Ascending aorta (tissue), 2 donors: ENCODE measurements around the gene UBR3. TPM values are rescaled to one million over a fixed set of nuclear protein-coding genes. Genes with fewer than 3 reads are reported as not detected.

Experiments
- DNase-seq, 2 donors: peaks; one replicate each; pipeline ENCODE4 v3.0.0-alpha.2; 2019; ENCODE audit warnings: low spot score in 2 of 2
- H3K27ac ChIP-seq, 2 donors: fragments of 200-600 bp; sonication (generic); one replicate each; pipeline ENCODE4 v1.5.1; 2016 to 2017; ENCODE audit warnings: mild to moderate bottlenecking in 1 of 2
- H3K27me3 ChIP-seq: fragments of 200-600 bp; sonication (generic); one replicate; pipeline ENCODE4 v1.5.1; 2017
- H3K36me3 ChIP-seq, 2 donors: fragments of 200-600 bp; sonication (generic); one replicate each; pipeline ENCODE4 v1.5.1; 2016
- H3K4me1 ChIP-seq, 2 donors: fragments of 200-600 bp; sonication (generic); one replicate each; pipeline ENCODE4 v1.5.1; 2016 to 2017; ENCODE audit warnings: mild to moderate bottlenecking in 1 of 2
- H3K4me3 ChIP-seq, 2 donors: fragments of 200-600 bp; sonication (generic); one replicate each; pipeline ENCODE4 v1.5.1; 2016 to 2017; ENCODE audit warnings: mild to moderate bottlenecking in 1 of 2
- H3K9me3 ChIP-seq, 2 donors: fragments of 200-600 bp; sonication (generic); one replicate each; pipeline ENCODE4 v1.5.1; 2016
- intact Hi-C: fragments of 100-400 bp; cut with DNase I; formaldehyde crosslinking; loops from one replicate; pipeline ENCODE4 v1.15.1; 2023
- total RNA-seq: library from RNA; depleted of rRNA; stranded (reverse); fragments of >200 nt; gene quantifications from one replicate; pipeline ENCODE4 v1.1.0, GENCODE V29; 2016
- TF ChIP-seq, protein P1 (sequence below), 3 experiments: fragments of 200-600 bp in 2 of 3; fragments of 450-650 bp in 1 of 3; sonication (generic) in 2 of 3; IDR thresholded peaks; one replicate each; pipeline ENCODE4 v1.5.1; 2016 to 2019; ENCODE audit warnings: antibody characterized with exemption in 3 of 3, mild to moderate bottlenecking in 1 of 3, moderate library complexity in 1 of 3

Gene UBR3, protein sequence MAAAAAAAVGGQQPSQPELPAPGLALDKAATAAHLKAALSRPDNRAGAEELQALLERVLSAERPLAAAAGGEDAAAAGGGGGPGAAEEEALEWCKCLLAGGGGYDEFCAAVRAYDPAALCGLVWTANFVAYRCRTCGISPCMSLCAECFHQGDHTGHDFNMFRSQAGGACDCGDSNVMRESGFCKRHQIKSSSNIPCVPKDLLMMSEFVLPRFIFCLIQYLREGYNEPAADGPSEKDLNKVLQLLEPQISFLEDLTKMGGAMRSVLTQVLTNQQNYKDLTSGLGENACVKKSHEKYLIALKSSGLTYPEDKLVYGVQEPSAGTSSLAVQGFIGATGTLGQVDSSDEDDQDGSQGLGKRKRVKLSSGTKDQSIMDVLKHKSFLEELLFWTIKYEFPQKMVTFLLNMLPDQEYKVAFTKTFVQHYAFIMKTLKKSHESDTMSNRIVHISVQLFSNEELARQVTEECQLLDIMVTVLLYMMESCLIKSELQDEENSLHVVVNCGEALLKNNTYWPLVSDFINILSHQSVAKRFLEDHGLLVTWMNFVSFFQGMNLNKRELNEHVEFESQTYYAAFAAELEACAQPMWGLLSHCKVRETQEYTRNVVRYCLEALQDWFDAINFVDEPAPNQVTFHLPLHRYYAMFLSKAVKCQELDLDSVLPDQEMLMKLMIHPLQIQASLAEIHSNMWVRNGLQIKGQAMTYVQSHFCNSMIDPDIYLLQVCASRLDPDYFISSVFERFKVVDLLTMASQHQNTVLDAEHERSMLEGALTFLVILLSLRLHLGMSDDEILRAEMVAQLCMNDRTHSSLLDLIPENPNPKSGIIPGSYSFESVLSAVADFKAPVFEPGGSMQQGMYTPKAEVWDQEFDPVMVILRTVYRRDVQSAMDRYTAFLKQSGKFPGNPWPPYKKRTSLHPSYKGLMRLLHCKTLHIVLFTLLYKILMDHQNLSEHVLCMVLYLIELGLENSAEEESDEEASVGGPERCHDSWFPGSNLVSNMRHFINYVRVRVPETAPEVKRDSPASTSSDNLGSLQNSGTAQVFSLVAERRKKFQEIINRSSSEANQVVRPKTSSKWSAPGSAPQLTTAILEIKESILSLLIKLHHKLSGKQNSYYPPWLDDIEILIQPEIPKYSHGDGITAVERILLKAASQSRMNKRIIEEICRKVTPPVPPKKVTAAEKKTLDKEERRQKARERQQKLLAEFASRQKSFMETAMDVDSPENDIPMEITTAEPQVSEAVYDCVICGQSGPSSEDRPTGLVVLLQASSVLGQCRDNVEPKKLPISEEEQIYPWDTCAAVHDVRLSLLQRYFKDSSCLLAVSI (N-terminal part only)
- 37.7 TPM for total RNA-seq

DNA sequence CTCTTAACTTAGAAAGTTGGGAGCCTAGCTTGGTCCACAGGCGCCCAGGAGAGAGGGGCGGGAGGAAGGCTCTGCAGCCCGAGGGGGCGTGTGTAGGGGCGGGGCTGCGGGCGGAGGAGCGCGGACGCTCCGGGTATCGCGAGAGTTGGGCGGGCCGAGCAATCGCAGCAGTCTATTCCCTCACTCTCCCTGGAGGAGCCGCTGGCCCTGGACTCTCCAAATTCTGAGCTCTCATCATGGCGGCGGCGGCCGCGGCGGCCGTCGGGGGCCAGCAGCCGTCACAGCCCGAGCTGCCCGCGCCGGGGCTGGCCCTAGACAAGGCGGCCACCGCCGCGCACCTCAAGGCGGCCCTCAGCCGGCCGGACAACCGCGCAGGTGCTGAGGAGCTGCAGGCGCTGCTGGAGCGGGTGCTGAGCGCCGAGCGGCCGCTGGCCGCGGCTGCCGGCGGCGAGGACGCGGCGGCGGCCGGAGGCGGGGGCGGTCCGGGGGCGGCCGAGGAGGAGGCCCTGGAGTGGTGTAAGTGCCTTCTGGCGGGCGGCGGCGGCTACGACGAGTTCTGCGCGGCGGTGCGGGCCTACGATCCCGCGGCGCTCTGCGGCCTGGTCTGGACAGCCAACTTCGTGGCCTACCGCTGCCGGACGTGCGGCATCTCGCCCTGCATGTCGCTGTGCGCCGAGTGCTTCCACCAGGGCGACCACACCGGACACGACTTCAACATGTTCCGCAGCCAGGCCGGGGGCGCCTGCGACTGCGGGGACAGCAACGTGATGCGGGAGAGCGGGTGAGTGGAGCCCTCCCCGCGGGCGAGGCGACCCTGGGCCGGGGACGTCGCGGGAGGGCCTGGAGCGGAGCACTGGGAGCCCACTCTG is at the start of gene UBR3:
TSS of gene UBR3 (plus strand) at position 183 of the 869 bp plus-strand sequence. CDS start at position 237, 54 bp downstream.
- TF ChIP-seq, protein P1, sequence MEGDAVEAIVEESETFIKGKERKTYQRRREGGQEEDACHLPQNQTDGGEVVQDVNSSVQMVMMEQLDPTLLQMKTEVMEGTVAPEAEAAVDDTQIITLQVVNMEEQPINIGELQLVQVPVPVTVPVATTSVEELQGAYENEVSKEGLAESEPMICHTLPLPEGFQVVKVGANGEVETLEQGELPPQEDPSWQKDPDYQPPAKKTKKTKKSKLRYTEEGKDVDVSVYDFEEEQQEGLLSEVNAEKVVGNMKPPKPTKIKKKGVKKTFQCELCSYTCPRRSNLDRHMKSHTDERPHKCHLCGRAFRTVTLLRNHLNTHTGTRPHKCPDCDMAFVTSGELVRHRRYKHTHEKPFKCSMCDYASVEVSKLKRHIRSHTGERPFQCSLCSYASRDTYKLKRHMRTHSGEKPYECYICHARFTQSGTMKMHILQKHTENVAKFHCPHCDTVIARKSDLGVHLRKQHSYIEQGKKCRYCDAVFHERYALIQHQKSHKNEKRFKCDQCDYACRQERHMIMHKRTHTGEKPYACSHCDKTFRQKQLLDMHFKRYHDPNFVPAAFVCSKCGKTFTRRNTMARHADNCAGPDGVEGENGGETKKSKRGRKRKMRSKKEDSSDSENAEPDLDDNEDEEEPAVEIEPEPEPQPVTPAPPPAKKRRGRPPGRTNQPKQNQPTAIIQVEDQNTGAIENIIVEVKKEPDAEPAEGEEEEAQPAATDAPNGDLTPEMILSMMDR (IDR thresholded peaks at IDR 0.05), result no peak
- peak within 1 kb of the TSS; percentile 78 to 95 for H3K4me3 ChIP-seq
- intact Hi-C loops, result loop anchor here (2.0 to 5.0 kb wide), 2 partner anchors 133 to 245 kb away; partner anchors contain the start of genes CFAP210, PHOSPHO2 and PPIG
- H3K27ac ChIP-seq, result peak within 1 kb of the TSS; percentile 89 to 95
- DNase-seq, result peak; percentile 66 to 95
- peaks cover 6 to 30% of the 10 kb centered on the region in 2 donors for H3K4me1 ChIP-seq
- H3K36me3 ChIP-seq, result no peaks in the 10 kb centered on the region
- H3K27me3 ChIP-seq, result no peaks in the 10 kb centered on the region
- H3K9me3 ChIP-seq, result no peaks in the 10 kb centered on the region

DNA sequence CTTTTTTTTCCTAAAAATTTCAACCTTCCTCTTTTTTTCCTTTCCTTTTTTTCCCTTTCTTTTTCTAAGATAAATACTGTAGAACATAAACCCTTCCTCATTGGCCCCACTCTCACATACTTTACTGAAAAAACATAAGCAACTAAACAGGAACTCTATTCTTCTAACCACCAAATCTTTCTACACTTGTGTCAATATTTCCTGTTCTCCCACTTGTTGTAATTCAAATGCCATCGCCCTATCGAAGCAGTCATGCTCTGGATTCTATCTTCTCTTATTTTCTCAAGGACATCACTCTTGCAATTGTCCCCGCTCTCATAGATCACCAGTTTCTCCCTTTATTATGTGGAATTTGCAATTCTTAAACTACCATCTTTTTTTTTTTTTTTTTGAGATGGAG is 48.8 kb upstream of the UBR3 start:
- Histone ChIP-seq H3K4me1 (no peaks in the 10 kb centered on the region), H3K4me3 (no peak overlapping the region)
- no peak for DNase-seq

DNA sequence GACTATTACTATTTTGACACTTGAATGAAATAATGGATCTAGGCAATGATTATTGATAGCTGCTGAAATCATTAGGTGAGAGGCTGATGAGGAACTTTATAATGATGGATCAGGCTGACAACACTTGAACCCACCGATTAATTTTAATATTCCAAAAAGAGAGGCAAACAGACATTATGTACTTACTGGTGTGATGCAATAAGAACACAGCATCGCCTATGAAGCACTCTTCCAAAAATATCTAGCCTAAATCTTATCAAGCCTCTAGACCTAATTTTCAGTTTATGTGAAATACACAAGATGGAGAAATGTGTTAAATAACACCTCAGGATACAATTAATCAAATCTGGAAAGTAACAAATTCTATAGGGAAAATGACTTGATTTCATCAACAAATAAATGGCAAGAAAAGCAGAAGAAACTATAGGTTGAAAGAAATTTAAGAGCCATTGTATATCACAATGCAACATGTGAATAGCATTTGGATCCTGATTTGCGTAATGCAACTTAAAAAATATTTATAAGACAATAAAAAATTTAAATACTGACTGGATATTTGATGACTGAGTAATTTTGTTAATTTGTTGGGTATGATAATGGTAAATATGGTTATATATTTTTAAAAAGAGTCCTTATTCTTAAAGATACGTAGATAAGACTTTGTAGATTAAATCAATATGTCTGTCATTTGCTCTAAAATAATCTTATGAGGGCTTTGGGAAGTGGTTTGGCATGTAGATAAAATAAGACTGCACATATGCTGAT is 45.8 kb upstream of the UBR3 start:
- no peaks in the 10 kb centered on the region for H3K4me1 ChIP-seq
- no peak overlapping the region for H3K4me3 ChIP-seq
- H3K27ac ChIP-seq, result no peak overlapping the region
- H3K36me3 ChIP-seq, result no peaks in the 10 kb centered on the region
- no peak for DNase-seq
- H3K9me3 ChIP-seq, result no peaks in the 10 kb centered on the region
- TF ChIP-seq, protein P1 (IDR thresholded peaks at IDR 0.05), result no peak
- intact Hi-C loops, result no loop called here
- no peaks in the 10 kb centered on the region for H3K27me3 ChIP-seq

More for the DNA sequence above, 48.8 kb upstream of the UBR3 start:
- TF ChIP-seq, protein P1 (IDR thresholded peaks at IDR 0.05), result no peak
- Histone ChIP-seq H3K9me3 (no peaks in the 10 kb centered on the region), H3K27me3 (no peaks in the 10 kb centered on the region), H3K27ac (no peak overlapping the region), H3K36me3 (no peaks in the 10 kb centered on the region)
- intact Hi-C loops, result no loop called here

DNA sequence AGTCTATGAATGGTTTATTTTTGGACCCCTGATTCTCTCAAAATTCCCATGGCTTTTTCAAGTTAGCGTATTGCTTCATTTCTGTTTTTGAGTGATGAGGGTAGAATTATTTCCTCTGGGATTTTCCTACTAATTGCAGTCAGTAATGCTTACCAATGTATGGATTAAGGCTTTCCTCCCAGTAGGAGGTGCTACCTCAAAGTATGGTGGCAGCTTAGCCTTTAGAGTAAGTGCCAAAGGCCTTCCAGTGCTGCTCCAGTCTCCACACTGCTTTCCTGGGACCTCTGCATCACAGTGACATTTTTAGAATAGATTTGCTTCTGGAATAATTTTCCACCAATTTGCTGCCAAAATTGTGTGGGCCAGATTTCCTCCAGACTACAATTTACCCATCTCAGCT is 44.7 kb upstream of the UBR3 start:
- Histone ChIP-seq H3K27me3 (no peaks in the 10 kb centered on the region), H3K4me3 (no peak overlapping the region), H3K27ac (no peak overlapping the region), H3K36me3 (no peaks in the 10 kb centered on the region), H3K4me1 (no peaks in the 10 kb centered on the region), H3K9me3 (no peaks in the 10 kb centered on the region)
- DNase-seq, result no peak
- intact Hi-C loops, result no loop called here
- TF ChIP-seq, protein P1 (IDR thresholded peaks at IDR 0.05), result no peak
